Kidney (tissue), 14 donors: Measurements from ENCODE around the gene CSNK1G1. TPM values are rescaled to one million over a fixed set of nuclear protein-coding genes. Genes with fewer than 3 reads are reported as not detected.

Experiments used
- DNase-seq, 5 donors: peaks; one replicate each; pipeline ENCODE4 v3.0.0-alpha.2; 2013 to 2020
- FAIRE-seq: peaks from 2 replicates; lab custom pipeline; 2012; peaks lifted over from hg19 to GRCh38; lab: Jason Lieb, UNC
- H3K27ac ChIP-seq, 2 donors: one replicate each; pipeline ENCODE4 v1.7.0; 2013; ENCODE audit warnings: low read depth in 2 of 2, low read length in 2 of 2, inconsistent platforms in 1 of 2
- H3K27me3 ChIP-seq: one replicate; pipeline ENCODE4 v1.7.1; 2013; ENCODE audit warnings: low read length, inconsistent platforms; ENCODE audit not compliant: control insufficient read depth, insufficient read depth
- H3K36me3 ChIP-seq, 3 donors: one replicate each; pipeline versions ENCODE4 v1.7.0 to v1.7.1; 2013; ENCODE audit warnings: low read length in 3 of 3, control low read depth in 1 of 3, inconsistent platforms in 1 of 3; ENCODE audit not compliant: insufficient read depth in 3 of 3, control insufficient read depth in 2 of 3
- H3K4me1 ChIP-seq, 3 donors: one replicate each; pipeline versions ENCODE4 v1.7.0 to v1.7.1; 2013; ENCODE audit warnings: low read length in 3 of 3, inconsistent platforms in 1 of 3, low read depth in 1 of 3; ENCODE audit not compliant: control insufficient read depth in 2 of 3, insufficient read depth in 2 of 3
- H3K4me3 ChIP-seq, 3 donors: one replicate each; pipeline versions ENCODE4 v1.7.0 to v1.8.1; 2013; ENCODE audit warnings: low read length in 3 of 3, control low read depth in 1 of 3, inconsistent platforms in 1 of 3
- H3K9ac ChIP-seq, 3 donors: one replicate each; pipeline versions ENCODE4 v1.7.0 to v1.7.1; 2013; ENCODE audit warnings: low read length in 3 of 3, control low read depth in 1 of 3, inconsistent platforms in 1 of 3
- H3K9me3 ChIP-seq, 3 donors: one replicate each; pipeline versions ENCODE4 v1.7.0 to v1.7.1; 2013; ENCODE audit warnings: low read length in 3 of 3, control low read depth in 1 of 3, inconsistent platforms in 1 of 3; ENCODE audit not compliant: control insufficient read depth in 2 of 3, insufficient read depth in 1 of 3
- CTCF ChIP-seq: IDR thresholded peaks from 3 replicates; pipeline ENCODE4 v1.5.1; 2012; ENCODE audit warnings: mild to moderate bottlenecking, moderate library complexity, borderline replicate concordance; ENCODE audit not compliant: insufficient read depth; ENCODE audit errors: extremely low read depth
- intact Hi-C: fragments of 100-400 bp; cut with DNase I; formaldehyde crosslinking; loops from one replicate; pipeline ENCODE4 v1.11.1; 2022
- polyA plus RNA-seq: library from polyadenylated mRNA; stranded (reverse); fragments of 350-450 nt; fragmentation: Illumina TruSeq; extraction: RNeasy Lipid Tissue Mini Kit (QIAGEN cat#74804); gene quantifications from one replicate; pipeline ENCODE4 v1.2.3, GENCODE V29; 2014; ENCODE audit warnings: low read depth, low replicate concordance; ENCODE audit not compliant: insufficient read depth
- total RNA-seq: library from RNA; stranded (reverse); fragmentation: NEBNext Ultra II Directional; extraction: Animal tissue kit (Norgen Biotek cat#: 25700); gene quantifications from one replicate; pipeline ENCODE4 v1.2.1, GENCODE V29; 2021
- donor health status: control.
- donor health status: control.
- donor health status: control.
- donor health status: control.
- donor health status: control.
- donor health status: DM: yes; HTN: yes; CAD: no.
- donor health status: Normal renal cell carcinoma (clear cell type).

Gene CSNK1G1
- total and polyA plus RNA-seq, 2 donors from 2014 or later, result 5.0 to 25.8 TPM

DNA sequence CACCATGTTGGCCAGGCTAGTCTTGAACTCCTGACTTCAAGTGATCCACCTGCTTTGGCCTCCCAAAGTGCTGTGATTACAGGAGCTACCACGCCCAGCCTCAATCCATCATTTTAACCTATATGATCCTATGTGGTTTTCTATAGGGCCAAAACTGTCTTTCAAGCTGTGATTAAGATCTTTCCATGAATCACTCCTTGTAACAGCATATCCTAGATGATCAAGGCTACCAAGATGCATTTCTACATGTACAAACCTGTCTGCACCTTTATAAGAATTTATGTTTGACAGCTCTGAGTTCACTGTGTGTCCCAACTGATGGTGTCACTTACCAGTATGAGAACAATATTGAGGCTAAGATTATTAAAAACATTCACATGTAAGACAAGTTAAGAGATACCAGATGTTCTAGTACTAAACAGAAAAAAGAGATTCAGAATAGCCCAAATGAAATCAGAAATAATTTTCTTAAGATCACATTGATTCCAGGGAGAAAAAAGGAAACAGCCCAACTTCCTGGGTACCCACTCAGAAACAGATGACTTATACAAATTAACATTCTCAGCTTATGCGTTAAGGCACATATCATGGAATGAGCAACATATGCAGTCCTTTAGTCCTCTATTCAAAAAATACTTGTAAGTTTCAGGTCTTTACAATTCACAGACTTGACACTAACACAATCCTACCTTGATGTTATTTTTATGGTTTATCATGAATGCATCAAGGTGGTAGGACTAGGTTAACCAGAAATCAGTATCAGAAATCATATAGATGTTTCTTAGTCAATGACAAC, 168.4 kb downstream of the CSNK1G1 start:
- H3K9ac ChIP-seq, result no peak overlapping the region
- H3K9me3 ChIP-seq, result no peaks in the 10 kb centered on the region
- H3K36me3 ChIP-seq, result peaks cover 0 to 6% (median 0%) of the 10 kb centered on the region in 3 donors
- DNase-seq (no peak), FAIRE-seq (no peak)
- no peak overlapping the region for H3K27ac ChIP-seq
- no peaks in the 10 kb centered on the region for H3K27me3 ChIP-seq
- H3K4me1 ChIP-seq, result no peaks in the 10 kb centered on the region
- H3K4me3 ChIP-seq, result no peak overlapping the region
- intact Hi-C loops, result no loop called here
- TF ChIP-seq CTCF, result no peak

DNA sequence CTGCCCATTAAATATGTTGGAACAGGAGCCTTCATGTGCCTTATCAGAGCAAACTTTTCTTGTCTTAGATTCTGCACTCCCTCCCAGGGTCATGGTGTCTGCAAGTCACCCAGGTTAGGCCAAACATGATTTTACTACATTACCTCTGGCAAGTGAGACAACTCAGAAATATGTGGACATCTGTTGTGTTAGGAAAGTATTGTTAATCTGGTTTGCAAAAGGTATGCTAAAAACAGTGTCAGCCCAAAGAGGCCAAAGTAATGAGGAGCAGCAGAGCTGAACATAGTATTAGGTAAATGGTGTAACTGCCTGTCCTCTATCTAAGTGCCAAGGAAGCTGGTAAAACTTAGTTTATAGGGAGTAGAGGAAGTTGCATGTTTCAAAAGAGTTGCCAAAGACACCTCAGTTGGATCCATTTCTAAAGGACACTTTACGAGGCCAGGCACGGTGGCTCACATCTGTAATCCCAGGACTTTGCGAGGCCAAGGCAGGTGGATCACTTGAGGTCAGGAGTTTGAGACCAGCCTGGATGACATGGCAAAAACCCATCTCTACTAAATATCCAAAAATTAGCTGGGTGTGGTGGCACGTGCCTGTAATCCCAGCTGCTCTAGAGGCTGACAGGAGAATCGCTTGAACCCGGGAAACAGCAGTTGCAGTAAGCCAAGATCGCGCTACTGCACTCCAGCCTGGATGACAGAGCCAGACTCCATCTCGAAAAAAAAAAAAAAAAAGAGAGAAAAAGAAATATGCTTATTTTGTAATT, 170.6 kb downstream of the CSNK1G1 start:
- FAIRE-seq (no peak), DNase-seq (no peak)
- Histone ChIP-seq H3K27me3 (no peaks in the 10 kb centered on the region), H3K4me3 (no peak overlapping the region), H3K27ac (no peak overlapping the region), H3K36me3 (peaks cover 0 to 6% (median 2%) of the 10 kb centered on the region in 3 donors), H3K9me3 (no peaks in the 10 kb centered on the region), H3K4me1 (no peaks in the 10 kb centered on the region), H3K9ac (no peak overlapping the region)
- TF ChIP-seq CTCF, result no peak
- intact Hi-C loops, result no loop called here

DNA sequence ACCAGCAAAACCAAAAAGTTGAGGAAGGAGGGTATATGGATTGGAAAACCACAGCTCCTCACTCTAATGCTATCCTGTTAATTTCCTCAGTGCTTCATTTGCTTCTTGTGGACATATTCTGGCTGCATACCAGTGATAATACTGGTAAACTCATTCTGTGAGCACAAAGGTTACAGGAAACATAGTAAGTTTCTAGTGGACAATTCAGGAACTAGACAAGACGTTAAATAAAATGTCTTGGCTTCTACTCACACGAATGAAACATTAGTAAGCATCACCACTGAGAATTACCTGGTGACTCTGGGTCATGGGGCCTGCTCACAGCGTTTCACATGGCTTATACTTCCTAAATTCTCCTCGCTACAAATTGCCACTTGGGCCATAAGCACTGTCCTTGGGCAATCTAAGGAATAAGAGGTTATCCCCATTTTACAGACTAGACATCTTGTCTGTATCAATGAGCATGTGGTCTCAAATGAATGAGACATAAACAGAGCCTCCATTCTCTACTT, 173.1 kb downstream of the CSNK1G1 start:
- FAIRE-seq, result no peak
- H3K4me3 ChIP-seq, result no peak overlapping the region
- DNase-seq, result no peak
- H3K36me3 ChIP-seq, result peaks cover 2 to 11% (median 4%) of the 10 kb centered on the region in 3 donors
- intact Hi-C loops, result no loop called here
- H3K4me1 ChIP-seq, result no peaks in the 10 kb centered on the region
- no peaks in the 10 kb centered on the region for H3K9me3 ChIP-seq
- H3K27ac ChIP-seq, result no peak overlapping the region
- H3K27me3 ChIP-seq, result no peaks in the 10 kb centered on the region
- no peak overlapping the region for H3K9ac ChIP-seq
- TF ChIP-seq CTCF, result no peak
